Measurements from ENCODE around the gene AKAP7. TPM values are rescaled to one million over a fixed set of nuclear protein-coding genes. Genes with fewer than 3 reads are reported as not detected.
A peak's percentile ranks its signal among the peaks of the same experiment; 100 is the strongest.
"Not testable (repeated sequence)": the region's sequence is repeated elsewhere in the genome, so short reads cannot be mapped to it uniquely, and the experiment has no call there.

The AKAP7 gene
- total RNA-seq, 2 donors from 2014 or later = 2.5 to 2.9 TPM

DNA sequence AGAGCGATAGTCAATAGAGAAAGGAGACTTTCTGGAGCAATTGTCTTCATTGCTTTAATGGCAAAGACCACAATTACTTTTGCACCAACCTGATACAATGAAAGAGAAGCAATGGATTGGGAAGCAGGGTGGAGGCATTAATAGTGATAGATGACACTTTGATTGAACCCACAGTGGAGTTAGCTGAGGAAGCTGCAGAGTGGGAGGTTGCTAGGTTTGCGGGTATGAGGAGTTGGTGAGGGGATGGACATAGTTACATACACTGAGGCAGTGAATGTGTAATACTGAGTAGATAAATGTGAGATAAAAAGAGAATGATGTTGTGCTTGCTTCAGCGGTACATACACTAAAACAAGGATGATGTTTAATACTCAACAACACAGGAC, 91.9 kb downstream of the AKAP7 start:
- Mint-ChIP-seq H3K4me1 (no peaks in the 10 kb centered on the region), H3K9me3 (no peaks in the 10 kb centered on the region), H3K27ac (no peak overlapping the region), H3K4me3 (no peak overlapping the region), H3K27me3 (no peaks in the 10 kb centered on the region), H3K36me3 (ENCODE audit: low read depth) (peaks cover 2% of the 10 kb centered on the region)
- no peak for ATAC-seq (replicated peaks)

DNA sequence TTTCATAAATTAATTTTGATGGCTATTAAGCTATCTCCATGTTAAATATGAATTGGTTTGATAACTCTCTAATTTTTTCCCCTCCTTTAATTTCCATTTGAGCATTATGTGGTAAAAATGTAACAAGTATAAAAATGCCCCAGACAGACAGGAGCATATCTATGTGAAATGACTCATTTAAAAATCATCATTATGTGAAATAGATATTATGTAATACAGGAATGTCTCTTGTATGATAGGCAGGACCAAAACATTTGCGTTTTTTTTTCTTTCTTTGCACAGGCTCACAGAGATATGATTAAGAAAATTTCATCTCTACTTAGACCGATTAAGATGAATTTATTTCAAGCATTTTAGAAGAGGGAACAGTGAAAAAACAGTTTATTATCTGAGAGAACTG, 95.8 kb downstream of the AKAP7 start:
- H3K36me3 Mint-ChIP-seq (ENCODE audit: low read depth) = no peaks in the 10 kb centered on the region
- H3K27me3 Mint-ChIP-seq = no peaks in the 10 kb centered on the region
- H3K4me1 Mint-ChIP-seq = peaks cover 4% of the 10 kb centered on the region
- H3K9me3 Mint-ChIP-seq = no peaks in the 10 kb centered on the region
- ATAC-seq (replicated peaks) = no peak
- H3K4me3 Mint-ChIP-seq = no peak overlapping the region
- no peak overlapping the region for H3K27ac Mint-ChIP-seq

DNA sequence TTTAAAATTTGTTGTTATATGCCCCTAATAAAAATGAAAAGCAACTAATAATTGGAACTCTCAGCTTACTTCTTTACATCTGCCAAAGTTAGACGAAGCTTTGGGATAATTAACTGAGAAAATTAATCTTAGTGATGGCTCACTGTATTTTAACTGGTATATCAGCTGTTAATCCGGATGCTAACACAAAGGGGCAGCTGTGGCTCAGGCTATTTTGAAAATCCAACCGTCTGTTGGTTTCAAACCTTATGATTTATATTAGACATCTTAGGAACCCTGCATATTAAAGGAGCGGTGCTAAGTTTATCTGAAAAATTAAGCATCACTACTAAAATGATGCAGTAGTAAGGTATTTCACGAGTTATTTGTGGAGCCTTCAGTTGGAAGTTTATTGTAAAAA, 96.6 kb downstream of the AKAP7 start:
- Mint-ChIP-seq H3K27me3 (no peaks in the 10 kb centered on the region), H3K36me3 (ENCODE audit: low read depth) (no peaks in the 10 kb centered on the region), H3K4me1 (peaks cover 4% of the 10 kb centered on the region)

DNA sequence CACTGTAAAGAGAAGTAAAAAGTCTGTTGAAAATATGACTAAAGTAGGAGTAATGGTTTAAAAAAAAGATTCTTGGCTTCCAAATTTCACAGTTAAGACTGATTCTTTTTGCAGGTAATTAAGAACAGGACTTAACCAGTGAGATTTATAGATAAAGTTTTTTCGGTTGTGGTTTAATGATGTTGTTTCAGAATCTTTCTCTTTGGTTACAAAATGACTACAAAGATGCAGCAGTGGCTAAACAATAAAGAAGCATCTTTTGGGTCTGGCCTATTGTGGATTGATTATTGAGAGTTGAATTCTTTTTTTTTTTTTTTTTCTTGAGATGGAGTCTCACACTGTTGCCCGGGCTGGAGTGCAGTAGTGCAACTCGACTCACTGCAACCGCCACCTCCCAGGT, 109.7 kb downstream of the AKAP7 start:
- Mint-ChIP-seq H3K36me3 (ENCODE audit: low read depth) (no peaks in the 10 kb centered on the region), H3K9me3 (peaks cover 17% of the 10 kb centered on the region), H3K27ac (no peak overlapping the region), H3K4me1 (peaks cover 15% of the 10 kb centered on the region), H3K4me3 (no peak overlapping the region), H3K27me3 (no peaks in the 10 kb centered on the region)
- peak; percentile 63 for ATAC-seq (replicated peaks)

More for the DNA sequence above, 96.6 kb downstream of the AKAP7 start:
- no peak for ATAC-seq (replicated peaks)
- no peak overlapping the region for H3K27ac Mint-ChIP-seq
- no peak overlapping the region for H3K4me3 Mint-ChIP-seq
- no peaks in the 10 kb centered on the region for H3K9me3 Mint-ChIP-seq

DNA sequence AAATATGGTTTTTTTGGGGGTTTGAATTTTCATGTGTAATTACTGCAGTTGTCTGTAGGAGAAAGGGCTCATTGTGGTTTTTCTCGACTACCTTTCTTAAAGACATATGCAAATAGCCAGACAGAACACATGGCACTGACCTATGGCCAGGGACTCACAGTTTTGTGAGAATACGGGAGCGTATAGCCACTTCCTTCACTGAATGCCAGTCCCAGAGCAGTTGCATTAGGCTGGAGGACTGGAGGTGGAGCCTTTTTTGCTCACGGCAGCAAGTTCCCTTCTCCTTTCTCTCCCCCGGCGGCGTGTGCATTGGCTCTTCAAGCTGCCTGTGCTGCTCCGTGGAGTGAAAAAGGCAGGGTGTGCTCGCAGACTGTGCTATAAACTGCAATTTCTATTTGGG, 114.9 kb downstream of the AKAP7 start:
- Mint-ChIP-seq H3K4me3 (peak overlapping the region; percentile 47), H3K36me3 (ENCODE audit: low read depth) (no peaks in the 10 kb centered on the region), H3K4me1 (peaks cover 26% of the 10 kb centered on the region), H3K27me3 (no peaks in the 10 kb centered on the region), H3K9me3 (no peaks in the 10 kb centered on the region), H3K27ac (no peak overlapping the region)
- ATAC-seq (replicated peaks) = no peak

DNA sequence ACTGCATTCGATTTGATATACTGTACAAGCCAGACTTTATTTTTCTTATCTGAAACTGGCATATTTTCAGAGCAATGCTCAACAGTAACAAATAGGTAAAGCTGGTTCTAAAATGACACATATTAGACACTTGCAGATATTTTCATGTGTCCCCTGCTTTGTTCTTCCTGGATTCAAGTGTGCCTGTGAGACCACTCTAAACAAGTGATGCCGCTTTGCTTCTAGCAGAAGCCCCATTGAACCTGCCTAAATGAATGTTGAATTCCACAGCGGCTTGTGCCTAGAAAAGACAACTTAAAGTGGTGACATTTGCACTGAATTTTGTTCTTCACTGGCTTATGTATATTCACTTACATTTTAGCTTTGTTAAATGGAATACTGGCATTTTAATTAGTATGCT, 115.7 kb downstream of the AKAP7 start:
- Mint-ChIP-seq H3K36me3 (ENCODE audit: low read depth) (no peaks in the 10 kb centered on the region), H3K4me3 (peak overlapping the region; percentile 47), H3K27ac (no peak overlapping the region), H3K4me1 (peaks cover 21% of the 10 kb centered on the region), H3K9me3 (no peaks in the 10 kb centered on the region), H3K27me3 (no peaks in the 10 kb centered on the region)
- ATAC-seq (replicated peaks) = no peak

DNA sequence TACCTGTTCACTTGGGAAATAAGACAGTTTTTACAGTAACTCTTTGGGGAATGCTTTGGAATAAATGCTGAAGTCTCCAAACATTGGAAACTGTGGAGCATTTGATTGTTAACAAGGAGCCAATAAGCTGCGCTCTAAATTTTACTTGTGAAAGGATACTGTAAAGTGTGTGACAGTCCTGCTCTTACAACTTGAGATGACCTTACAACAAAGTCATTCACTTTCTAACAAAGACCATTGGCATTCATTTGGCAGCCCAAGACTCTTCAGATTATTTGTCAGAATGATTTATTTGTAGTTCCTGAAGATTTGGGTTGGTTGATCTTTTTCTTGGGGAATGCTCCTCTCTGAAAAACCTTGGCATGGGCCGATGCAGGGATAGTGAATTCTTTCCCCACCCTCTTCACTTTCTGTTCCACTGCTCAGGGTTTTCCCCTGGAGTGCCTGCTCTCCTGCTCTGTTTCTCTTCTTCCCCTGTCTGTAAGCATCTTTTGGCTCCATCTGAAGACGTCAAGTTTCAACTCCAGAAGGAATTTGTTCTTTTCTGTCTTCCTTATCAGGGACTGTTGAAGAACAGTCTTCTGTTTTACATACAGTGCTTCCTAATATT, 116.4 kb downstream of the AKAP7 start:
- Mint-ChIP-seq H3K4me1 (peaks cover 21% of the 10 kb centered on the region), H3K4me3 (no peak overlapping the region), H3K9me3 (no peaks in the 10 kb centered on the region), H3K36me3 (ENCODE audit: low read depth) (no peaks in the 10 kb centered on the region), H3K27me3 (no peaks in the 10 kb centered on the region), H3K27ac (no peak overlapping the region)
- no peak for ATAC-seq (replicated peaks)

DNA sequence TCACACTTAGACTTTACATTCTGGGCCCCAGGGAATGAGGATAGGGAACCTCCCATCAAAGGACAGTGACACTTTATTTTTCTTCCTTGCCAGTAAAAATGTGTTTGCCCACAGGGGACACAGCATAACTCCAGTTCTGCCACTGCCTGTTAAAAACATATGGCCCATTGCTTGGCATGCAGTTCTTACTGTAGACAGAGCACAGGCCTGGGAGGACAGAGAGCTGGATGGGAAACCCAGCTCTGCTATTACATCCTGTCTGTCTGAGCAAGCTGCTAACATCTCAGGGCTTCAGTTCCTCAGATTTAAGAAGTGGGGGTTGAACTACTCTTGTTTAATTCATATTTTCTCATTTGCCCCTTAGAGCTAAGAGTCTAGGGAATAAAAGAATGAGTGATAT, 120.2 kb downstream of the AKAP7 start:
- no peak for ATAC-seq (replicated peaks)
- Mint-ChIP-seq H3K4me1 (peaks cover 14% of the 10 kb centered on the region), H3K27me3 (no peaks in the 10 kb centered on the region), H3K4me3 (no peak overlapping the region), H3K27ac (no peak overlapping the region), H3K36me3 (ENCODE audit: low read depth) (peaks cover 4% of the 10 kb centered on the region), H3K9me3 (no peaks in the 10 kb centered on the region)

DNA sequence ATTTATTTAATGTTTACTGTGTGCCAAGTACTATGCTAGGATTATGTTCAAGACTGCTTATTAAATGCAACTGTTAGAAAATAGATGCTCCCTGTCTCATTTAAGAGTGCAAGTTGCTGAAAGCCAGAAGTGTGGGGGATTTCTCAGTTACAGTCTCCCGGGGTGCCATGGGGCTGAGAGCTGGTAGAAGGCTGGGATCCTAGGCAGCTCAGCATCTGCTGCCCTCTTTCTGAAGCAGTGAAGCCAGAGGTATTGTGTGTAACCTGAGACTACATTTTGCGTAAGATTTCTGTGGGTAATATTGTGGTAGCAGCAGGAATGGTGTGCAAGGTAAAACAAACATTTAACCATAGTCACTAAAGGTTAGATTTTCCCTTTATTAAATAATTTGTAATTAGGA, 120.6 kb downstream of the AKAP7 start:
- no peak for ATAC-seq (replicated peaks)
- H3K4me3 Mint-ChIP-seq = no peak overlapping the region
- peaks cover 7% of the 10 kb centered on the region for H3K36me3 Mint-ChIP-seq (ENCODE audit: low read depth)
- no peaks in the 10 kb centered on the region for H3K27me3 Mint-ChIP-seq
- H3K4me1 Mint-ChIP-seq = peaks cover 9% of the 10 kb centered on the region
- H3K27ac Mint-ChIP-seq = no peak overlapping the region
- no peaks in the 10 kb centered on the region for H3K9me3 Mint-ChIP-seq

DNA sequence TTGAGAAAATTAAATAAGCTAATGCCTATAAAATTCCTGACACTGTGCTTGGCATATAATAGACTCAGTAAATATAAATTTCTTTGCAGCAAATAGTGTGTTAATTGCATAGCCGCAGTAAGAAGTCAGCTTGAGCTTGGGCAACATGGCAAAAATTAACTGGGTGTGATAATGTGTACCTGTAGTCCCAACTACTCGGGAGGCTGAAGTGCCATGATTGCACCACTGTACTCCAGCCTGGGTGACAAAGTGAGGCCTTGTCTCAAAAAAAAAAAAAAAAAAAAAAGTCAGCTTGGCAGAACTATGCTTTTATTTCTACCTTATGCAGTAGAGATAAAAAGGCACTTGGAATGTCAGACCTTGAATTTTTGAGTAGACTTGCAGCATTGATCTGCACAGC, 121.8 kb downstream of the AKAP7 start:
- peaks cover 4% of the 10 kb centered on the region for H3K4me1 Mint-ChIP-seq

DNA sequence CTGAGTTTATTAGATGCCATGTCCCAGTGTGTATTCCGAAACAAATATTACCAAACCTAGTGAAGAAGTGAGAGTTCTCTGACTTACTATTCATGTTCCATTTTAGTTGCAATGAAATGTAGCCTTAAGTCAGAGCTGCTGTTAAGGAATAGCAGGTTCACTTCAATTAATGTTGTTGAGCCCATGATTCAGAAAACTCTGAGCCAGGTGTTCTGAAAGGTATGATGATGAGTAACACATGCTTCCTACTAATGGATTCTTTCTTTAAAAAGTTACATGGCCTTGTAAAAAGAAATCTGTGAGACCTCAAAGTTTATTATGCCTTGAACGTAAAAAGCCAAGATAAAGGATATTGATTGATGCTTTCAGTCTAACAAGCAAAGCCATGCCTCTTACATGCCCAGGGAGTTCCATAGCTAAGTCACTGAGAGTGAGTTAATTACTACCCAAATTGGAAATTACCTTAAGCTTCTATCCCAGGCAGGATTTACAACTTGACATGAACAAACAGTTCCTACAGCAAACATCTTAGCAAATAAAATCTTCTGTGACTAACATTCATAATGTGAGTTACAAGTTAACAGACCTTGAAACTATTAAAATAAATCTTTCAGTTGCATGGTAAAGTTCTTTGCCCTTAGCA, 122.9 kb downstream of the AKAP7 start:
- no peak overlapping the region for H3K27ac Mint-ChIP-seq
- peaks cover 13% of the 10 kb centered on the region for H3K36me3 Mint-ChIP-seq (ENCODE audit: low read depth)
- H3K9me3 Mint-ChIP-seq = peaks cover 7% of the 10 kb centered on the region
- no peaks in the 10 kb centered on the region for H3K27me3 Mint-ChIP-seq
- no peak for ATAC-seq (replicated peaks)
- no peaks in the 10 kb centered on the region for H3K4me1 Mint-ChIP-seq
- H3K4me3 Mint-ChIP-seq = no peak overlapping the region

More for the DNA sequence above, 121.8 kb downstream of the AKAP7 start:
- no peak for ATAC-seq (replicated peaks)
- H3K9me3 Mint-ChIP-seq = peaks cover 7% of the 10 kb centered on the region
- no peak overlapping the region for H3K27ac Mint-ChIP-seq
- H3K36me3 Mint-ChIP-seq (ENCODE audit: low read depth) = peaks cover 13% of the 10 kb centered on the region
- no peaks in the 10 kb centered on the region for H3K27me3 Mint-ChIP-seq
- H3K4me3 Mint-ChIP-seq = no peak overlapping the region

DNA sequence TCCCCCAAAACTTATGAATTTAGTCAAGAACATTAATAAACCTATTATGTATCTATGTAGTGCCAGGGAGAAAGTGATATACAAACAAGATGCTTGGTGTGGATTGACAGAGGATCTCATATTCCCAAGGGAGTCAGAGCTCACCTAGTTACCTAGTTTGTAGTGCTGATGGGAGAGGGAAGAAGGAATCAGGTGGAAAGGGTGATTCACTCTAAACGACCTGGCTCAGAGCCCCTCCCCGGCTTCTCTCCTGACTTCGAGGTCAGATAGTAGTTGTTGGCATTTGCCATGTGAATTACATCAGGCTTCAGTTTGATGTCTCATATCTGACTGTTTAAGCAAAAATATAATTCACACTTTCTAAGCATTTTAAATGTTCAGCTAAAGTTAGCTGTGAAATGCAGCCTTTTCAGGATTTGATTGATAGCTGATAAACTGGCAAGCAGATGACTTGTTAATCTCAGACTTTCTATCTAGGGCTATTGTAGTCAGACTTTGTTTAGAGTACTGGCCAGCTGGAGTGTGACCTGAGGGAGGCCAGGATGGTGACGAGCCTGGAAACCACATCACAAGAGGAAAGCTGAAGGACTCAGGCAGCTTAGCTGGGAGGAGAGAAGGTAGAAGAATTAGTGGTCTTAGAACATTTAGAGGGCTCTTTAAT, 123.7 kb downstream of the AKAP7 start:
- Mint-ChIP-seq H3K9me3 (peaks cover 7% of the 10 kb centered on the region), H3K27ac (no peak overlapping the region)

DNA sequence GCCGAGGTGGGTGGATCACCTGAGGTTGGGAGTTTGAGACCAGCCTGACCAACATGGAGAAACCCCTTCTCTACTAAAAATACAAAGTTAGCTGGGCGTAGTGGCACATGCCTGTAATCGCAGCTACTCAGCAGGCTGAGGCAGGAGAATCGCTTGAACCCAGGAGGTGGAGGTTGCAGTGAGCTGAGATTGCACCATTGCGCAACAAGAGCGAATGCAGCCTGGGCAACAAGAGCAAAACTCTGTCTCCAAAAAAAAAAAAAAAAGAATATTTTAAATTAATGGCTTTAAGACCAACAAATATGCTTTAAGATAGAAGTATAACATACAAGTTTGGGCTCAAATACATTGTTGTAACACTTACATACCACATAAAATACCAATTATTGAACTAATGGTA, 125.7 kb downstream of the AKAP7 start:
- not testable (repeated sequence) for H3K27ac Mint-ChIP-seq; ATAC-seq (replicated peaks); H3K4me1 Mint-ChIP-seq; H3K9me3 Mint-ChIP-seq; H3K27me3 Mint-ChIP-seq; H3K4me3 Mint-ChIP-seq
- peaks cover 19% of the 10 kb centered on the region for H3K36me3 Mint-ChIP-seq (ENCODE audit: low read depth)

More for the DNA sequence above, 123.7 kb downstream of the AKAP7 start:
- no peak for ATAC-seq (replicated peaks)
- H3K4me1 Mint-ChIP-seq = no peaks in the 10 kb centered on the region
- no peak overlapping the region for H3K4me3 Mint-ChIP-seq
- no peaks in the 10 kb centered on the region for H3K27me3 Mint-ChIP-seq
- H3K36me3 Mint-ChIP-seq (ENCODE audit: low read depth) = peaks cover 13% of the 10 kb centered on the region

DNA sequence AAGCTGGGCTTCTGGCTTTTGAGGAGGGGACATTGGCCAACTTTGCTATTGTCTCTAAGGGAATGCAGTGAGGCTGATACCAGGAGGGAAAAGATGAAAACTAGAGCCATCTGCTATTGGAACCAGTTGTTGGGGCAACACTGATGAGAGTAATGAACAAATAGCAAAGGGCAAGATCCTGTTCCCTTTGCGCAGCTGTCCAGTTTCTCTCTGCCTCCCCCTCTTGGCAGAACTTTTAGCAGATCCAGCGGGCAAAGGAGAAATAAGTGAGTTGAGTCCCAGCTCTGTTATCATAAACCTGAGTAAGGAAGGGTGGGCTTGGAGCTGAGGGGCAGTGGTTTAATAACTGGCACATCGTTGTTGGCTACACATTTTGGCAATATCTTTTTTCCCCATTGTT, 126.8 kb downstream of the AKAP7 start:
- H3K36me3 Mint-ChIP-seq (ENCODE audit: low read depth) = peaks cover 19% of the 10 kb centered on the region
- no peak for ATAC-seq (replicated peaks)
- H3K4me1 Mint-ChIP-seq = peaks cover 4% of the 10 kb centered on the region
- peaks cover 7% of the 10 kb centered on the region for H3K9me3 Mint-ChIP-seq
- no peaks in the 10 kb centered on the region for H3K27me3 Mint-ChIP-seq
- H3K4me3 Mint-ChIP-seq = no peak overlapping the region
- no peak overlapping the region for H3K27ac Mint-ChIP-seq

DNA sequence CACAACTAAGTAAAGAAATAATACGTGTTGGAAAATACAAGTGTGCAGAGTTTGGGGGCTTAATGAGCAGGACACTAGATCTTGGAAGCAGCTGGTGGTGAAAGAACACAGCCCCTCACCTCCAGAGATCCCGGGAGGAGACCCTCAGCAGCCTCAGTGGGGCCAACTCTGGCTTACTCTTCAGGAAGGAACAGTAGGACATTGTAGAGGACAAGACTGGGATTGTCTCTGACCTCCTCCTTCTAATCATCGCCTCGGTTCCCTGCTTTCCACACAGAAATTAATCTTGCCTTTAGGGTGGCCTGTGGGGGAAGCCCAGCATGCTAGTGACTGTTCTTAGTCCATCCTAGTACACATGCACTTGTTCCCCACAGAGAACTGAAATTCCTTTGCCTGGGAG, 130.7 kb downstream of the AKAP7 start:
- Mint-ChIP-seq H3K27ac (peak overlapping the region; percentile 52), H3K9me3 (peaks cover 7% of the 10 kb centered on the region), H3K4me1 (peaks cover 4% of the 10 kb centered on the region), H3K27me3 (no peaks in the 10 kb centered on the region), H3K4me3 (no peak overlapping the region), H3K36me3 (ENCODE audit: low read depth) (peaks cover 14% of the 10 kb centered on the region)
- no peak for ATAC-seq (replicated peaks)

All from activated T-helper 17 cell treated with anti-CD3 and anti-CD28 coated beads, Interleukin-2, amount 50 U/mL, for 72 hours (primary cell).